Muscle of leg (tissue), 16 donors: Measurements from ENCODE around the gene COX5A. TPM values are rescaled to one million over a fixed set of nuclear protein-coding genes. Genes with fewer than 3 reads are reported as not detected.

Experiments used
- DNase-seq: peaks from one replicate; pipeline ENCODE4 v3.0.0; 2013
- H3K27ac ChIP-seq: one replicate; pipeline ENCODE4 v1.5.1; 2013; ENCODE audit warnings: mild to moderate bottlenecking, low read length, control low read depth
- H3K27me3 ChIP-seq: one replicate; pipeline ENCODE4 v1.6.1; 2013; ENCODE audit warnings: low read length; ENCODE audit not compliant: control insufficient read depth, insufficient read depth
- H3K36me3 ChIP-seq: one replicate; pipeline ENCODE4 v1.6.1; 2013; ENCODE audit warnings: low read length; ENCODE audit not compliant: control insufficient read depth, insufficient read depth
- H3K4me1 ChIP-seq: one replicate; pipeline ENCODE4 v1.6.1; 2013; ENCODE audit warnings: low read length; ENCODE audit not compliant: control insufficient read depth, insufficient read depth
- H3K4me3 ChIP-seq: one replicate; pipeline ENCODE4 v1.5.1; 2013; ENCODE audit warnings: low read length, control low read depth
- H3K9me3 ChIP-seq: replicated peaks from 2 replicates; pipeline ENCODE4 v1.6.1; 2013; ENCODE audit warnings: low read depth, low read length; ENCODE audit not compliant: control insufficient read depth
- WGBS: methylation state at CpG from one replicate; pipeline ENCODE4 v1.1.5; 2013; ENCODE audit warnings: missing lambda C conversion rate; ENCODE audit not compliant: insufficient coverage; 5-methylcytosine and 5-hydroxymethylcytosine counted together
- long read RNA-seq, 11 donors: transcript quantifications; one replicate each; lab custom pipeline, GENCODE V29; 2026
- polyA plus RNA-seq, 8 donors: library from polyadenylated mRNA; unstranded; fragments of 120-200 nt; gene quantifications; one replicate each; pipeline versions ENCODE4 v1.2.1 to v1.2.3, GENCODE V29; 2013; ENCODE audit warnings: inconsistent platforms in 1 of 8, low replicate concordance in 1 of 8; ENCODE audit not compliant: insufficient read length in 8 of 8, insufficient read depth in 1 of 8
- total RNA-seq: library from RNA; stranded (reverse); fragments of 120-200 nt; gene quantifications from one replicate; pipeline ENCODE4 v1.2.4, GENCODE V29; 2013

Gene COX5A
- total RNA-seq (64.1 TPM), polyA plus RNA-seq (100 to 1,000 TPM; 194 to 278 (median 233) TPM)
- long read RNA-seq, donor 1, transcript COX5A-201 (5 exons, 1,268 nt) = major isoform, 65 of 78 reads
- long read RNA-seq, donor 1, partial matches to known transcripts = 12 of 78 reads
- long read RNA-seq, donor 1, other reads (novel, unspliced or antisense) = 0 of 78 reads
- long read RNA-seq, donor 2, transcript COX5A-201 (5 exons, 1,268 nt) = major isoform, 20 of 22 reads
- long read RNA-seq, donor 2, partial matches to known transcripts = 0 of 22 reads
- long read RNA-seq, donor 2, other reads (novel, unspliced or antisense) = 0 of 22 reads
- long read RNA-seq, donor 3, transcript COX5A-201 (5 exons, 1,268 nt) = major isoform, 113 of 143 reads
- long read RNA-seq, donor 3, partial matches to known transcripts = 22 of 143 reads
- long read RNA-seq, donor 3, other reads (novel, unspliced or antisense) = 5 of 143 reads
- long read RNA-seq, donor 4, transcript COX5A-201 (5 exons, 1,268 nt) = major isoform, 123 of 173 reads
- long read RNA-seq, donor 4, partial matches to known transcripts = 43 of 173 reads
- long read RNA-seq, donor 4, other reads (novel, unspliced or antisense) = 0 of 173 reads
- long read RNA-seq, donor 5, transcript COX5A-204 (4 exons, 579 nt) = minor isoform, 5 of 356 reads
- long read RNA-seq, donor 5, transcript COX5A-201 (5 exons, 1,268 nt) = major isoform, 248 of 356 reads
- long read RNA-seq, donor 5, partial matches to known transcripts = 85 of 356 reads
- long read RNA-seq, donor 5, other reads (novel, unspliced or antisense) = 11 of 356 reads
- long read RNA-seq, donor 6, transcript COX5A-201 (5 exons, 1,268 nt) = major isoform, 285 of 431 reads
- long read RNA-seq, donor 6, transcript COX5A-204 (4 exons, 579 nt) = minor isoform, 6 of 431 reads
- long read RNA-seq, donor 6, transcript COX5A-203 (4 exons, 568 nt) = minor isoform, 5 of 431 reads
- long read RNA-seq, donor 6, partial matches to known transcripts = 118 of 431 reads
- long read RNA-seq, donor 6, other reads (novel, unspliced or antisense) = 14 of 431 reads
- long read RNA-seq, donor 7, transcript COX5A-201 (5 exons, 1,268 nt) = major isoform, 140 of 238 reads
- long read RNA-seq, donor 7, partial matches to known transcripts = 95 of 238 reads
- long read RNA-seq, donor 7, other reads (novel, unspliced or antisense) = 0 of 238 reads
- long read RNA-seq, donor 8, transcript COX5A-201 (5 exons, 1,268 nt) = major isoform, 111 of 220 reads
- long read RNA-seq, donor 8, partial matches to known transcripts = 90 of 220 reads
- long read RNA-seq, donor 8, other reads (novel, unspliced or antisense) = 11 of 220 reads
- long read RNA-seq, donor 9, transcript COX5A-204 (4 exons, 579 nt) = minor isoform, 6 of 221 reads
- long read RNA-seq, donor 9, transcript COX5A-201 (5 exons, 1,268 nt) = major isoform, 139 of 221 reads
- long read RNA-seq, donor 9, partial matches to known transcripts = 73 of 221 reads
- long read RNA-seq, donor 9, other reads (novel, unspliced or antisense) = 0 of 221 reads
- long read RNA-seq, donor 10, transcript COX5A-204 (4 exons, 579 nt) = minor isoform, 6 of 350 reads
- long read RNA-seq, donor 10, transcript COX5A-201 (5 exons, 1,268 nt) = major isoform, 203 of 350 reads
- long read RNA-seq, donor 10, partial matches to known transcripts = 129 of 350 reads
- long read RNA-seq, donor 10, other reads (novel, unspliced or antisense) = 10 of 350 reads
- long read RNA-seq, donor 11, transcript COX5A-201 (5 exons, 1,268 nt) = major isoform, 132 of 222 reads
- long read RNA-seq, donor 11, partial matches to known transcripts = 84 of 222 reads
- long read RNA-seq, donor 11, other reads (novel, unspliced or antisense) = 0 of 222 reads

- H3K9me3 ChIP-seq = no peaks in the 10 kb centered on the region
- H3K4me1 ChIP-seq = peaks cover 13% of the 10 kb centered on the region
- H3K4me3 ChIP-seq = peak within 1 kb of the TSS; percentile 97
- H3K36me3 ChIP-seq = peaks cover 5% of the 10 kb centered on the region
- no peaks in the 10 kb centered on the region for H3K27me3 ChIP-seq
- DNase-seq = peak; percentile 99
- peak within 1 kb of the TSS; percentile 93 for H3K27ac ChIP-seq
- under 1% methylated on average over 73 of the region's 85 CpGs for WGBS
Observed at GRCh38 chr15:74937590-74938371, at the start of gene COX5A. Gene COX5A (minus strand): TSS chr15:74938073. CDS start chr15:74938014, 59 bp downstream.

- no peak overlapping the region for H3K27ac ChIP-seq
- 21% methylated on average over 4 of the region's 4 CpGs for WGBS
- H3K36me3 ChIP-seq = no peaks in the 10 kb centered on the region
- H3K4me1 ChIP-seq = no peaks in the 10 kb centered on the region
- H3K9me3 ChIP-seq = no peaks in the 10 kb centered on the region
- DNase-seq = no peak
- no peak overlapping the region for H3K4me3 ChIP-seq
- peaks cover 11% of the 10 kb centered on the region for H3K27me3 ChIP-seq
Observed at GRCh38 chr15:74983725-74984231, 45.9 kb upstream of the COX5A start.

- H3K36me3 ChIP-seq = no peaks in the 10 kb centered on the region
- WGBS = 94% methylated on average over 3 of the region's 5 CpGs
Observed at GRCh38 chr15:74982183-74982582, 44.3 kb upstream of the COX5A start.

GRCh38 chr15:74978503-74978902, 40.6 kb upstream of the COX5A start:
- Histone ChIP-seq H3K4me3 (no peak overlapping the region), H3K9me3 (no peaks in the 10 kb centered on the region)

More at GRCh38 chr15:74982183-74982582, 44.3 kb upstream of the COX5A start:
- H3K27ac ChIP-seq = no peak overlapping the region
- no peak overlapping the region for H3K4me3 ChIP-seq
- peaks cover 11% of the 10 kb centered on the region for H3K27me3 ChIP-seq
- H3K4me1 ChIP-seq = no peaks in the 10 kb centered on the region
- H3K9me3 ChIP-seq = no peaks in the 10 kb centered on the region
- no peak for DNase-seq

GRCh38 chr15:74978077-74978476, 40.2 kb upstream of the COX5A start:
- Histone ChIP-seq H3K27me3 (peaks cover 2% of the 10 kb centered on the region), H3K36me3 (no peaks in the 10 kb centered on the region), H3K4me1 (no peaks in the 10 kb centered on the region), H3K9me3 (no peaks in the 10 kb centered on the region), H3K27ac (no peak overlapping the region), H3K4me3 (no peak overlapping the region)
- DNase-seq = no peak
- WGBS = no CpG with 5 or more reads among the region's 1 CpG

More at GRCh38 chr15:74978503-74978902, 40.6 kb upstream of the COX5A start:
- Histone ChIP-seq H3K36me3 (no peaks in the 10 kb centered on the region), H3K4me1 (no peaks in the 10 kb centered on the region), H3K27me3 (peaks cover 4% of the 10 kb centered on the region), H3K27ac (no peak overlapping the region)
- WGBS = 0% methylated on average over 1 of the region's 3 CpGs
- no peak for DNase-seq

GRCh38 chr15:74977599-74977998, 39.7 kb upstream of the COX5A start:
- Histone ChIP-seq H3K36me3 (no peaks in the 10 kb centered on the region), H3K4me1 (no peaks in the 10 kb centered on the region), H3K27ac (no peak overlapping the region), H3K27me3 (peaks cover 2% of the 10 kb centered on the region), H3K9me3 (no peaks in the 10 kb centered on the region), H3K4me3 (no peak overlapping the region)
- no CpG with 5 or more reads among the region's 4 CpGs for WGBS
- no peak for DNase-seq

- Histone ChIP-seq H3K4me3 (no peak overlapping the region), H3K9me3 (no peaks in the 10 kb centered on the region), H3K4me1 (no peaks in the 10 kb centered on the region), H3K36me3 (no peaks in the 10 kb centered on the region), H3K27me3 (peaks cover 2% of the 10 kb centered on the region), H3K27ac (no peak overlapping the region)
- DNase-seq = no peak
- no CpG with 5 or more reads among the region's 1 CpG for WGBS
Observed at GRCh38 chr15:74976159-74976558, 38.3 kb upstream of the COX5A start.

GRCh38 chr15:74967670-74968069, 29.8 kb upstream of the COX5A start:
- no peak for DNase-seq
- Histone ChIP-seq H3K9me3 (no peaks in the 10 kb centered on the region), H3K4me1 (peaks cover 6% of the 10 kb centered on the region), H3K36me3 (no peaks in the 10 kb centered on the region), H3K27ac (no peak overlapping the region), H3K27me3 (peaks cover 4% of the 10 kb centered on the region), H3K4me3 (no peak overlapping the region)
- WGBS = no CpG with 5 or more reads among the region's 5 CpGs
